CD14-positive monocyte (primary cell): ENCODE results near the gene ACP5. TPM values are rescaled to one million over a fixed set of nuclear protein-coding genes. Genes with fewer than 3 reads are reported as not detected.

Source experiments
- DNase-seq, 3 donors: peaks; one replicate each; pipeline ENCODE4 v3.0.0-alpha.2; 2011 to 2022
- H2AFZ ChIP-seq: 2 replicates; pipeline ENCODE4 v1.6.0; 2012; ENCODE audit warnings: mild to moderate bottlenecking, low read depth, low read length, inconsistent platforms; ENCODE audit not compliant: insufficient read depth, poor library complexity, severe bottlenecking
- H3K27ac ChIP-seq, 2 donors: 1 replicate in 1 of 2; 2 replicates in 1 of 2; pipeline ENCODE4 v1.5.1; 2012 to 2013; ENCODE audit warnings: low read length in 2 of 2, control low read depth in 1 of 2, inconsistent platforms in 1 of 2, low read depth in 1 of 2, mild to moderate bottlenecking in 1 of 2
- H3K27me3 ChIP-seq, 2 donors: one replicate each; pipeline versions ENCODE4 v1.6.0 to v1.6.1; 2011 to 2013; ENCODE audit warnings: low read length in 2 of 2; ENCODE audit not compliant: control insufficient read depth in 2 of 2, insufficient read depth in 2 of 2
- H3K36me3 ChIP-seq, 2 donors: replicated peaks in 1 of 2; 1 replicate in 1 of 2; 2 replicates in 1 of 2; pipeline versions ENCODE4 v1.5.1 to v1.6.1; 2012 to 2013; ENCODE audit warnings: low read length in 2 of 2, control low read depth in 1 of 2, inconsistent platforms in 1 of 2, mild to moderate bottlenecking in 1 of 2; ENCODE audit not compliant: insufficient read depth in 2 of 2, control insufficient read depth in 1 of 2
- H3K4me1 ChIP-seq, 2 donors: 1 replicate in 1 of 2; 2 replicates in 1 of 2; pipeline versions ENCODE4 v1.5.1 to v1.6.1; 2012 to 2013; ENCODE audit warnings: low read length in 2 of 2, control low read depth in 1 of 2, inconsistent platforms in 1 of 2, mild to moderate bottlenecking in 1 of 2, moderate library complexity in 1 of 2; ENCODE audit not compliant: insufficient read depth in 2 of 2, control insufficient read depth in 1 of 2
- H3K4me2 ChIP-seq: replicated peaks from 2 replicates; pipeline ENCODE3; 2012; ENCODE audit warnings: low read length, moderate library complexity, mild to moderate bottlenecking; ENCODE audit not compliant: poor library complexity, severe bottlenecking; ENCODE audit errors: extremely low read depth
- H3K4me3 ChIP-seq, 3 experiments: fragments of 200-600 bp in 1 of 3; sonication (generic) in 1 of 3; replicated peaks in 1 of 3; 1 replicate in 2 of 3; 2 replicates in 1 of 3; pipeline ENCODE4 v1.5.1; 2011 to 2013; ENCODE audit warnings: low read length in 3 of 3, mild to moderate bottlenecking in 3 of 3, control low read depth in 2 of 3, low read depth in 2 of 3, inconsistent platforms in 1 of 3, moderate library complexity in 1 of 3
- H3K79me2 ChIP-seq: 2 replicates; pipeline ENCODE4 v1.6.0; 2012; ENCODE audit warnings: mild to moderate bottlenecking, control low read depth, inconsistent platforms, low read length, moderate library complexity; ENCODE audit not compliant: insufficient read depth
- H3K9ac ChIP-seq: 2 replicates; pipeline ENCODE4 v1.6.0; 2017; ENCODE audit warnings: low read length, mild to moderate bottlenecking; ENCODE audit not compliant: insufficient read depth, poor library complexity, severe bottlenecking
- H3K9me3 ChIP-seq, 2 donors: replicated peaks in 1 of 2; 1 replicate in 1 of 2; 2 replicates in 1 of 2; pipeline versions ENCODE4 v1.5.1 to v1.6.1; 2012 to 2013; ENCODE audit warnings: low read length in 2 of 2, control low read depth in 1 of 2; ENCODE audit not compliant: control insufficient read depth in 1 of 2, insufficient read depth in 1 of 2
- H4K20me1 ChIP-seq: 2 replicates; pipeline ENCODE4 v1.6.0; 2012; ENCODE audit warnings: mild to moderate bottlenecking, low read length, control low read depth, moderate library complexity; ENCODE audit not compliant: insufficient read depth
- H3K27ac Mint-ChIP-seq, 7 donors: one replicate each; pipeline ENCODE4 v1.8.0; 2020; ENCODE audit warnings: mild to moderate bottlenecking in 7 of 7, mixed read lengths in 7 of 7, moderate library complexity in 6 of 7, inconsistent platforms in 2 of 7
- H3K27me3 Mint-ChIP-seq, 3 donors: one replicate each; pipeline ENCODE4 v1.8.0; 2021 to 2022; ENCODE audit warnings: low read depth in 3 of 3, mild to moderate bottlenecking in 3 of 3, mixed read lengths in 3 of 3, moderate library complexity in 3 of 3, inconsistent platforms in 1 of 3
- H3K36me3 Mint-ChIP-seq, 2 donors: one replicate each; pipeline ENCODE4 v1.8.0; 2020; ENCODE audit warnings: mixed read lengths in 2 of 2, inconsistent platforms in 1 of 2, mild to moderate bottlenecking in 1 of 2
- H3K4me1 Mint-ChIP-seq: one replicate; pipeline ENCODE4 v1.8.0; 2020; ENCODE audit warnings: mild to moderate bottlenecking, mixed read lengths
- H3K4me3 Mint-ChIP-seq, 2 donors: one replicate each; pipeline ENCODE4 v1.8.0; 2020; ENCODE audit warnings: mild to moderate bottlenecking in 2 of 2, mixed read lengths in 2 of 2, moderate library complexity in 1 of 2
- H3K9me3 Mint-ChIP-seq, 7 donors: one replicate each; pipeline ENCODE4 v1.8.0; 2020 to 2022; ENCODE audit warnings: mixed read lengths in 7 of 7, mild to moderate bottlenecking in 6 of 7, moderate library complexity in 6 of 7, inconsistent platforms in 2 of 7
- CTCF ChIP-seq: fragments of 200-600 bp; IDR thresholded peaks from one replicate; pipeline ENCODE4 v1.8.0; 2022; ENCODE audit warnings: antibody characterized with exemption, mild to moderate bottlenecking
- WGBS: methylation state at CpG from one replicate; pipeline ENCODE4 v1.1.5; 2013; ENCODE audit warnings: missing lambda C conversion rate; ENCODE audit not compliant: insufficient coverage; 5-methylcytosine and 5-hydroxymethylcytosine counted together
- intact Hi-C, 2 donors: fragments of 100-400 bp; cut with micrococcal nuclease; formaldehyde crosslinking; loops; one replicate each; pipeline versions ENCODE4 v1.15.0 to v1.15.1; 2023
- polyA plus RNA-seq, 3 donors: library from polyadenylated mRNA; depleted of rRNA in 1 of 3; unstranded in 2 of 3; stranded (reverse) in 1 of 3; fragments of 300-500 nt in 2 of 3; fragments of >200 nt in 1 of 3; fragmentation: Illumina TruSeq in 2 of 3; gene quantifications; 1 replicate in 2 of 3; 2 replicates in 1 of 3; pipeline ENCODE4 v1.2.3, GENCODE V29; 2012 to 2021

ACP5 gene
- polyA plus RNA-seq, 3 donors = 20.1 to 58.2 (median 31.2) TPM

GRCh38 chr19:11534538-11534937 is 42.9 kb downstream of the ACP5 start:
- DNase-seq = peak in 2 of 3 donors; percentile 32 to 52
- no peak for TF ChIP-seq CTCF
- Histone ChIP-seq H3K4me2 (no peak overlapping the region), H3K36me3 (no peaks in the 10 kb centered on the region), H3K27ac (peak overlapping the region; percentile 22 to 78), H3K27me3 (peaks cover 8 to 19% of the 10 kb centered on the region in 2 donors), H3K9ac (no peak overlapping the region), H2AFZ (no peak overlapping the region), H4K20me1 (no peaks in the 10 kb centered on the region), H3K4me1 (peaks cover 17 to 22% of the 10 kb centered on the region in 2 donors), H3K9me3 (peaks cover 0 to 4% of the 10 kb centered on the region in 2 donors), H3K79me2 (no peaks in the 10 kb centered on the region), H3K4me3 (no peak overlapping the region)
- no peak overlapping the region for H3K4me3 Mint-ChIP-seq
- intact Hi-C loops = no loop called here
- H3K27ac Mint-ChIP-seq = peak overlapping the region; percentile 66 to 94 (median 91)
- H3K36me3 Mint-ChIP-seq = peaks cover 0 to 5% of the 10 kb centered on the region in 2 donors
- peaks cover 6 to 18% (median 9%) of the 10 kb centered on the region in 7 donors for H3K9me3 Mint-ChIP-seq
- peaks cover 17 to 22% (median 21%) of the 10 kb centered on the region in 3 donors for H3K27me3 Mint-ChIP-seq
- peaks cover 21% of the 10 kb centered on the region for H3K4me1 Mint-ChIP-seq
- WGBS = 0% methylated on average over 1 of the region's 1 CpG

GRCh38 chr19:11530432-11530831 is 47.0 kb downstream of the ACP5 start:
- no peaks in the 10 kb centered on the region for H4K20me1 ChIP-seq
- DNase-seq = peak; percentile 53 to 80 (median 63)
- no peak overlapping the region for H3K9ac ChIP-seq
- intact Hi-C loops = no loop called here
- peaks cover 25% of the 10 kb centered on the region for H3K4me1 Mint-ChIP-seq
- H3K4me1 ChIP-seq = peaks cover 24 to 28% of the 10 kb centered on the region in 2 donors
- H3K4me3 ChIP-seq = no peak overlapping the region
- no peak overlapping the region for H3K27ac ChIP-seq
- no peak overlapping the region for H3K27ac Mint-ChIP-seq
- peaks cover 6 to 10% of the 10 kb centered on the region in 2 donors for H3K36me3 Mint-ChIP-seq
- H3K4me2 ChIP-seq = no peak overlapping the region
- H3K36me3 ChIP-seq = peaks cover 0 to 5% of the 10 kb centered on the region in 2 donors
- peaks cover 0 to 4% of the 10 kb centered on the region in 2 donors for H3K9me3 ChIP-seq
- H3K79me2 ChIP-seq = peaks cover 22% of the 10 kb centered on the region
- no peak overlapping the region for H2AFZ ChIP-seq
- H3K9me3 Mint-ChIP-seq = peaks cover 6 to 16% (median 7%) of the 10 kb centered on the region in 7 donors
- no peaks in the 10 kb centered on the region for H3K27me3 ChIP-seq
- TF ChIP-seq CTCF = no peak
- WGBS = 28% methylated on average over 6 of the region's 9 CpGs
- H3K4me3 Mint-ChIP-seq = no peak overlapping the region
- H3K27me3 Mint-ChIP-seq = peaks cover 0 to 3% (median 0%) of the 10 kb centered on the region in 3 donors
